Calu3 (cell line): ENCODE data around the gene GLYATL3. TPM values are rescaled to one million over a fixed set of nuclear protein-coding genes. Genes with fewer than 3 reads are reported as not detected.

ENCODE experiments used
- BruUV-seq: library from RNA; stranded (reverse); fragments of 400-500 nt; replicated peaks from 2 replicates; lab custom pipeline; 2021; lab: Mats Ljungman, UMichigan
- CTCF ChIA-PET: fragments of 300-600 bp; sonication (Branson Sonifier 250); formaldehyde crosslinking; loops from one replicate; lab custom pipeline; 2022; ENCODE audit warnings: antibody characterized with exemption; lab: Charles Lee
- DNase-seq: peaks from one replicate; pipeline ENCODE4 v3.0.0; 2022
- H3K27ac Mint-ChIP-seq: one replicate; pipeline ENCODE4 v1.8.0; 2022; ENCODE audit warnings: mixed read lengths; ENCODE audit not compliant: unreplicated experiment
- H3K27me3 Mint-ChIP-seq: one replicate; pipeline ENCODE4 v1.8.0; 2022; ENCODE audit warnings: mixed read lengths; ENCODE audit not compliant: unreplicated experiment
- H3K36me3 Mint-ChIP-seq: one replicate; pipeline ENCODE4 v1.8.0; 2022; ENCODE audit warnings: mild to moderate bottlenecking, moderate library complexity, mixed read lengths; ENCODE audit not compliant: insufficient read depth, unreplicated experiment
- H3K4me1 Mint-ChIP-seq: one replicate; pipeline ENCODE4 v1.8.0; 2022; ENCODE audit warnings: mild to moderate bottlenecking, low read depth, mixed read lengths; ENCODE audit not compliant: unreplicated experiment
- H3K4me3 Mint-ChIP-seq: one replicate; pipeline ENCODE4 v1.8.0; 2022; ENCODE audit warnings: mild to moderate bottlenecking, low read depth, moderate library complexity, mixed read lengths; ENCODE audit not compliant: unreplicated experiment
- H3K9me3 Mint-ChIP-seq: one replicate; pipeline ENCODE4 v1.8.0; 2022; ENCODE audit warnings: low read depth, mixed read lengths; ENCODE audit not compliant: unreplicated experiment
- intact Hi-C: fragments of 100-400 bp; cut with micrococcal nuclease; formaldehyde crosslinking; loops from one replicate; pipeline ENCODE4 v1.10.0; 2022; ENCODE audit not compliant: unreplicated experiment
- total RNA-seq: library from RNA; stranded (reverse); gene quantifications from 2 replicates; pipeline ENCODE4 v1.2.3, GENCODE V29; 2022
- TF ChIP-seq, protein P1 (sequence below): fragments of 200-600 bp; IDR thresholded peaks from one replicate; pipeline ENCODE4 v1.8.0; 2022; ENCODE audit warnings: antibody characterized with exemption; ENCODE audit not compliant: unreplicated experiment

The GLYATL3 gene
- total RNA-seq, 1 experiment from 2014 or later: not detected

DNA sequence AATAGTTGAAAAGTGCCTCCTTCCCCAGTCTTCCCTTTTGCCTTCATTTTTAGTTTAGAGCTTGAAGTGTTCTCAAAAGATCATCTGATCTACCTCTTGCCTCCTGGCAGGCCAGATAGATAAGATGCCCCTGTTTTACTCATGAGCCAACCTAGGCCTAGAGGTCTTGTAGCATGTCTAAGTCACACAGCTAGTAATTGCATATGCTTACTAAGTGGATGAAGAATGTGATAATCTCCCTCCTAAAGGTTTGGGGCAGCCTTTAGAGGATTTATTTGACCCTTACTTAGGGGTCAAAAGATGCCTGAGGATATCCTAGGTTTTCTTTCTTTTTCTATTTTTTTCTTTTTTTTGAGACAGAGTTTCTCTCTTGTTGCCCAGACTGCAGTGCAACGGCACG lies 52.9 kb downstream of the GLYATL3 start:
- DNase-seq: no peak
- Mint-ChIP-seq H3K27ac (peak overlapping the region; percentile 74), H3K4me3 (peak overlapping the region; percentile 79), H3K36me3 (peaks cover 61% of the 10 kb centered on the region), H3K27me3 (no peaks in the 10 kb centered on the region), H3K4me1 (peaks cover 24% of the 10 kb centered on the region), H3K9me3 (no peaks in the 10 kb centered on the region)
- CTCF ChIA-PET: no interaction called here
- no TSS peak for BruUV-seq
- intact Hi-C loops: no loop called here
- TF ChIP-seq, protein P1, sequence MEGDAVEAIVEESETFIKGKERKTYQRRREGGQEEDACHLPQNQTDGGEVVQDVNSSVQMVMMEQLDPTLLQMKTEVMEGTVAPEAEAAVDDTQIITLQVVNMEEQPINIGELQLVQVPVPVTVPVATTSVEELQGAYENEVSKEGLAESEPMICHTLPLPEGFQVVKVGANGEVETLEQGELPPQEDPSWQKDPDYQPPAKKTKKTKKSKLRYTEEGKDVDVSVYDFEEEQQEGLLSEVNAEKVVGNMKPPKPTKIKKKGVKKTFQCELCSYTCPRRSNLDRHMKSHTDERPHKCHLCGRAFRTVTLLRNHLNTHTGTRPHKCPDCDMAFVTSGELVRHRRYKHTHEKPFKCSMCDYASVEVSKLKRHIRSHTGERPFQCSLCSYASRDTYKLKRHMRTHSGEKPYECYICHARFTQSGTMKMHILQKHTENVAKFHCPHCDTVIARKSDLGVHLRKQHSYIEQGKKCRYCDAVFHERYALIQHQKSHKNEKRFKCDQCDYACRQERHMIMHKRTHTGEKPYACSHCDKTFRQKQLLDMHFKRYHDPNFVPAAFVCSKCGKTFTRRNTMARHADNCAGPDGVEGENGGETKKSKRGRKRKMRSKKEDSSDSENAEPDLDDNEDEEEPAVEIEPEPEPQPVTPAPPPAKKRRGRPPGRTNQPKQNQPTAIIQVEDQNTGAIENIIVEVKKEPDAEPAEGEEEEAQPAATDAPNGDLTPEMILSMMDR: no peak

DNA sequence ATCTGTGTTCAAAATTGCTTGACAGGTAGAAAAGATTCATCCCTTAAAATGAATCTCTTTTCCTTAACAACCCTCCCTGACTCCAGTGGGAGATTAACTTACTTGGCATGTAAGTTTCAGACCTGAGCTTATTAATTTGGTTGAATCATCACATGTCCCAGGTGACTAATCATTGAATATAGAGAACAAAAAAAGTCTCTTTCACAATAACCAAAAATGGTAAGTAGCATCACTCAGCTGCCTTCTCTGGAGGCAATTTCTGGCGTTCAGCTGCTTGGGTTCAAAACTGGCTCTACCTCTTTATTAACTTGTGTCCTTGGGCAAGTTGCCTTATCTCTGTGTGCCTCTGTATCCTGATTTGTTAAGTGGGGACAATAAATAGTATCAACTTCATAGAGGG lies 53.7 kb downstream of the GLYATL3 start:
- H3K4me3 Mint-ChIP-seq: peak overlapping the region; percentile 79
- CTCF ChIA-PET: interaction anchor here (1.1 to 1.4 kb wide), 3 partner anchors 12 to 25 kb away, joined by 3 to 9 read pairs (median 7); no protein-coding TSS in a partner anchor
- H3K9me3 Mint-ChIP-seq: no peaks in the 10 kb centered on the region
- BruUV-seq: no TSS peak
- no peak for DNase-seq
- H3K4me1 Mint-ChIP-seq: peaks cover 32% of the 10 kb centered on the region
- H3K36me3 Mint-ChIP-seq: peaks cover 67% of the 10 kb centered on the region
- H3K27ac Mint-ChIP-seq: peak overlapping the region; percentile 74
- no peaks in the 10 kb centered on the region for H3K27me3 Mint-ChIP-seq
- intact Hi-C loops: no loop called here
- TF ChIP-seq, protein P1: no peak

DNA sequence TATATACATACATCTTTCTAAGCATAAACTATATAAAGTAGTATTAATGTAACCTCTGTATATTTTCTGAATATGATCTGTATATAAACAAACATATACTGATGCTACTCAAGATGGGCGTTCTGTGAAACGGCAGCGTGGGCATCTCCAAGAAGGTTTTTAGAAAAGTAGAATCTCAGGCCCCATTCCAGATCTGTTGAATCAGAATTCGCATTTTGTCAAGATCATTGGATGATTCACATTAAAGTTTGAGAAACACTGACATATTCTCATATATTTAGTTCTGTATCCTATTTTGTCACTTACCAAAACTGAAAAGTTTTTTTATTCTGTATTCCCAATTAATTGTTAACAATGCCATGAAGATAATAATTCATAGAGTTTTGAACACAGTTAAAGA lies 56.2 kb downstream of the GLYATL3 start:
- Mint-ChIP-seq H3K4me3 (peak overlapping the region; percentile 60), H3K27ac (peak overlapping the region; percentile 92), H3K9me3 (no peaks in the 10 kb centered on the region), H3K36me3 (peaks cover 61% of the 10 kb centered on the region), H3K4me1 (peaks cover 34% of the 10 kb centered on the region), H3K27me3 (no peaks in the 10 kb centered on the region)
- CTCF ChIA-PET: no interaction called here
- intact Hi-C loops: no loop called here
- no TSS peak for BruUV-seq
- TF ChIP-seq, protein P1: no peak
- DNase-seq: no peak

DNA sequence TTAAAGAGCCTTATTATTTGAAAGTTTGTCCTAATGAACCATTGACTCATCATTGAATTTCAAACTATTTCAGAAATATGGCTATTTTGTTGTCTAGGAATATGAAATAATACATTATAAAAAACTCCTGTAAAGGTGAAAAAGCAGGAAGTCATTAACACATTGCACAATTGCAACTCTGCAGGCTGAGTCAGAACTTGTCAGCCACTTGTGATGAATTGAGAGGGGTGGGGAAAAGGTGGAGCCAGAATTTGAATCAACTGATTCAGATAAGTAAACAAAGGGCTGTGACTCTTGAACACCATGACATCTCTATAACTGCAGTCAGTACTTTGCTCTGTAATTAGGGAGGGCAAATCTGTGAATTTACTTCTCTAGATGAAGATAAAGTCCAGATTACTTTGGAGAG lies 56.7 kb downstream of the GLYATL3 start:
- no TSS peak for BruUV-seq
- CTCF ChIA-PET: no interaction called here
- intact Hi-C loops: no loop called here
- TF ChIP-seq, protein P1: no peak
- peak; percentile 75 for DNase-seq
- H3K27me3 Mint-ChIP-seq: no peaks in the 10 kb centered on the region
- peaks cover 34% of the 10 kb centered on the region for H3K4me1 Mint-ChIP-seq
- H3K36me3 Mint-ChIP-seq: peaks cover 58% of the 10 kb centered on the region
- no peaks in the 10 kb centered on the region for H3K9me3 Mint-ChIP-seq
- peak overlapping the region; percentile 92 for H3K27ac Mint-ChIP-seq
- H3K4me3 Mint-ChIP-seq: peak overlapping the region; percentile 60
